Heart left ventricle (tissue), 13 donors: ENCODE measurements around the gene BOK.

Experiments
- CTCF ChIP-seq, 12 donors: fragments of 200-600 bp; sonication (generic) in 4 of 12; IDR thresholded peaks; one replicate each; pipeline versions ENCODE4 v1.5.0 to v1.8.0; 2018 to 2022; ENCODE audit warnings: antibody characterized with exemption in 12 of 12, mild to moderate bottlenecking in 5 of 12
- POLR2A ChIP-seq, 2 donors: fragments of 450-650 bp; IDR thresholded peaks; one replicate each; pipeline ENCODE4 v1.6.1; 2017; ENCODE audit warnings: antibody characterized with exemption in 2 of 2, mild to moderate bottlenecking in 2 of 2, moderate library complexity in 2 of 2
- donor health status: ischemic (EF 13 %, LVEDD 7.1; RV severe dilation, severe dysfunction).
- donor health status: DM: no; HTN: yes; CAD: no.
- donor health status: DM: no; HTN: no; CAD: no.
- donor health status: ischemic (EF 25% LVEDD 6.9; RV normal size, moderate dysfunction).
- donor health status: ischemic (EF 25% LVEDD 5.7; RV mildly dilated, moderate dysfunction).
- donor health status: ischemic (EF 35%, LVEDD 5.7; RV mildly dilated, moderate dysfunction).
- donor health status: nonischemic (EF 11% LVEDD 7.7; RV severe dilation, severe dysfunction).
- donor health status: DM: yes; HTN: yes; CAD: no.
- donor health status: PGD.
- donor health status: ischemic (EF 29% LVEDD 5.4; RV normal size, mild dysfunction).
- donor health status: nonischemic (EF 23%, LVEDD 6.1; RV moderate dilation, normal function).

GRCh38 chr2:241568726-241569125 is 10.2 kb downstream of the BOK start:
- TF ChIP-seq POLR2A (IDR thresholded peaks at IDR 0.05): no peak
- TF ChIP-seq CTCF (IDR thresholded peaks at IDR 0.05): no peak
